ENCODE measurements around the gene TMEM41A. TPM values are rescaled to one million over a fixed set of nuclear protein-coding genes. Genes with fewer than 3 reads are reported as not detected.
"Not testable (repeated sequence)": the region's sequence is repeated elsewhere in the genome, so short reads cannot be mapped to it uniquely, and the experiment has no call there.

TMEM41A gene
- polyA plus RNA-seq, 1 donor (not counting 4 experiments of a cell fraction or from before 2014, with no cell fraction given): 31.9 TPM

GRCh38 chr3:185469542-185469941 is 29.3 kb downstream of the TMEM41A start:
- TF ChIP-seq CTCF (optimal IDR thresholded peaks at IDR 0.05 in 1 of 3, IDR thresholded peaks at IDR 0.05 in 1 of 3, conservative IDR thresholded peaks at IDR 0.05 in 1 of 3; ENCODE audit: extremely low read depth in 1 of 3, insufficient read depth in 2 of 3, low read length in 3 of 3) (no peak), EZH2 (IDR thresholded peaks at IDR 0.05; ENCODE audit: low read length) (no peak)
- no peak overlapping the region for H3K27ac ChIP-seq (ENCODE audit: control insufficient read depth, insufficient read depth, low read length)
- H3K9me3 ChIP-seq (ENCODE audit: control insufficient read depth, low read depth, low read length): no peaks in the 10 kb centered on the region
- DNase-seq (ENCODE audit: low read depth, low spot score) (no peak), FAIRE-seq (no peak)
- no peak overlapping the region for H3K4me2 ChIP-seq (ENCODE audit: control insufficient read depth, extremely low read depth, insufficient read depth, low read depth, low read length)
- H3K79me2 ChIP-seq (ENCODE audit: control insufficient read depth, insufficient read depth, low read length): no peaks in the 10 kb centered on the region
- H3K4me3 ChIP-seq (ENCODE audit: control insufficient read depth in 2 of 3, extremely low read depth in 1 of 3, insufficient read depth in 2 of 3, low read depth in 1 of 3, low read length in 3 of 3): no peak overlapping the region
- H2AFZ ChIP-seq (ENCODE audit: control insufficient read depth, low read length): no peak overlapping the region
- H3K4me1 ChIP-seq (ENCODE audit: control insufficient read depth, extremely low read depth, insufficient read depth, low read length): no peaks in the 10 kb centered on the region
- peaks cover 0 to 7% of the 10 kb centered on the region in 2 experiments for H3K36me3 ChIP-seq (ENCODE audit: control insufficient read depth in 2 of 2, extremely low read depth in 1 of 2, insufficient read depth in 2 of 2, low read length in 2 of 2)
- no peaks in the 10 kb centered on the region for H4K20me1 ChIP-seq (ENCODE audit: control insufficient read depth, extremely low read depth, insufficient read depth, low read length)
- dilution Hi-C loops (cut with MboI; ENCODE audit: extremely low pct_ligation_motif_present, low sequenced_read_pairs): no loop called here
- H3K27me3 ChIP-seq (ENCODE audit: control insufficient read depth, extremely low read depth, insufficient read depth, low read length): no peaks in the 10 kb centered on the region
- H3K9me1 ChIP-seq (ENCODE audit: control insufficient read depth, extremely low read depth, insufficient read depth, low read length): no peaks in the 10 kb centered on the region
- H3K9ac ChIP-seq (ENCODE audit: control insufficient read depth, extremely low read depth, insufficient read depth, low read length): no peak overlapping the region

- DNase-seq (ENCODE audit: low read depth, low spot score); H3K4me1 ChIP-seq (ENCODE audit: control insufficient read depth, extremely low read depth, insufficient read depth, low read length); H3K9me3 ChIP-seq (ENCODE audit: control insufficient read depth, low read depth, low read length); H3K27ac ChIP-seq (ENCODE audit: control insufficient read depth, insufficient read depth, low read length); H3K9ac ChIP-seq (ENCODE audit: control insufficient read depth, extremely low read depth, insufficient read depth, low read length); FAIRE-seq; H2AFZ ChIP-seq (ENCODE audit: control insufficient read depth, low read length); H3K27me3 ChIP-seq (ENCODE audit: control insufficient read depth, extremely low read depth, insufficient read depth, low read length); H3K36me3 ChIP-seq (ENCODE audit: control insufficient read depth in 2 of 2, extremely low read depth in 1 of 2, insufficient read depth in 2 of 2, low read length in 2 of 2); H3K4me2 ChIP-seq (ENCODE audit: control insufficient read depth, extremely low read depth, insufficient read depth, low read depth, low read length); dilution Hi-C loops (cut with MboI; ENCODE audit: extremely low pct_ligation_motif_present, low sequenced_read_pairs); H4K20me1 ChIP-seq (ENCODE audit: control insufficient read depth, extremely low read depth, insufficient read depth, low read length); H3K79me2 ChIP-seq (ENCODE audit: control insufficient read depth, insufficient read depth, low read length); H3K4me3 ChIP-seq (ENCODE audit: control insufficient read depth in 2 of 3, extremely low read depth in 1 of 3, insufficient read depth in 2 of 3, low read depth in 1 of 3, low read length in 3 of 3); H3K9me1 ChIP-seq (ENCODE audit: control insufficient read depth, extremely low read depth, insufficient read depth, low read length): not testable (repeated sequence)
These were observed 32.7 kb downstream of the TMEM41A start for GRCh38 chr3:185466123-185466522.

- Histone ChIP-seq H3K4me2 (ENCODE audit: control insufficient read depth, extremely low read depth, insufficient read depth, low read depth, low read length) (no peak overlapping the region), H2AFZ (ENCODE audit: control insufficient read depth, low read length) (no peak overlapping the region), H3K9me3 (ENCODE audit: control insufficient read depth, low read depth, low read length) (no peaks in the 10 kb centered on the region), H3K36me3 (ENCODE audit: control insufficient read depth in 2 of 2, extremely low read depth in 1 of 2, insufficient read depth in 2 of 2, low read length in 2 of 2) (peaks cover 0 to 2% of the 10 kb centered on the region in 2 experiments), H3K27ac (ENCODE audit: control insufficient read depth, insufficient read depth, low read length) (no peak overlapping the region), H4K20me1 (ENCODE audit: control insufficient read depth, extremely low read depth, insufficient read depth, low read length) (no peaks in the 10 kb centered on the region), H3K9me1 (ENCODE audit: control insufficient read depth, extremely low read depth, insufficient read depth, low read length) (no peaks in the 10 kb centered on the region), H3K79me2 (ENCODE audit: control insufficient read depth, insufficient read depth, low read length) (no peaks in the 10 kb centered on the region), H3K27me3 (ENCODE audit: control insufficient read depth, extremely low read depth, insufficient read depth, low read length) (no peaks in the 10 kb centered on the region), H3K9ac (ENCODE audit: control insufficient read depth, extremely low read depth, insufficient read depth, low read length) (no peak overlapping the region), H3K4me3 (ENCODE audit: control insufficient read depth in 2 of 3, extremely low read depth in 1 of 3, insufficient read depth in 2 of 3, low read depth in 1 of 3, low read length in 3 of 3) (no peak overlapping the region), H3K4me1 (ENCODE audit: control insufficient read depth, extremely low read depth, insufficient read depth, low read length) (no peaks in the 10 kb centered on the region)
- DNase-seq (ENCODE audit: low read depth, low spot score) (no peak), FAIRE-seq (no peak)
- dilution Hi-C loops (cut with MboI; ENCODE audit: extremely low pct_ligation_motif_present, low sequenced_read_pairs): no loop called here
- no peak for TF ChIP-seq EZH2 (IDR thresholded peaks at IDR 0.05; ENCODE audit: low read length)
These were observed 33.4 kb downstream of the TMEM41A start for GRCh38 chr3:185465471-185465870.

Data from keratinocyte (primary cell).